Stimulated activated CD4-positive, alpha-beta T cell treated with anti-CD3 and anti-CD28 coated beads, Interleukin-1b, Interleukin-23, amount 100 ng/mL, for 1 hour (primary cell): ENCODE results near the gene SLC13A5.
"Not testable (repeated sequence)": the region's sequence is repeated elsewhere in the genome, so short reads cannot be mapped to it uniquely, and the experiment has no call there.

Experiments used
- DNase-seq, 2 donors: peaks; one replicate each; pipeline ENCODE4 v3.0.0-alpha.2; 2020; ENCODE audit warnings: low read depth in 2 of 2

Gene SLC13A5

DNA sequence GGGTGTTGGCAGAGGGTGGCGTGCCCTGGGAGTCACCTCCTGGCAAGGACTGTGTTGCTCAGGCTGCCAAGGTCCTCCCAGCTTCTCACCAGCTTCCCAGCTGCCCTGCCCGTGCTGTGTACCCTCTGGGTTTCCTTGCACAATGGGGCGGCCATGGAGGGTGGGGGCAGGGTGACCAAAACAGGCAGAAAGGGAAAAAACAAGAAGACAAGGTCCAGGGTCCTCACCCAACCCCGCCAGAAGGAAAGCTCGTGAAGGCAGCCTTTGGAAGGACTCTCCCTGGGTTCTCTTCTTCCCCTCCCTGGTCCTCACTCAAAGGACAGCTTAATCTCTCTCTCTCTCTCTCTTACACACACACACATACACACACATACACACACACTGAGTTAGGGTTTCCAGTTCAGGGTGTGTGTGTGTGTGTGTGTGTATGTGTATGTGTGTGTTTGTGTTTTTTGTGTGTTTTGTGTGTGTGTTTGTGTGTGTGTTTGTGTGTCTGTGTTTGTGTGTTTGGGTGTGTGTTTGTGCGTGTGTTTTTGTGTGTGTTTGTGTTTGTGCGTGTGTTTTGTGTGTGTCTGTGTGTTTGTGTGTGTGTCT, 2.0 kb downstream of the SLC13A5 start:
- no peak for DNase-seq

DNA sequence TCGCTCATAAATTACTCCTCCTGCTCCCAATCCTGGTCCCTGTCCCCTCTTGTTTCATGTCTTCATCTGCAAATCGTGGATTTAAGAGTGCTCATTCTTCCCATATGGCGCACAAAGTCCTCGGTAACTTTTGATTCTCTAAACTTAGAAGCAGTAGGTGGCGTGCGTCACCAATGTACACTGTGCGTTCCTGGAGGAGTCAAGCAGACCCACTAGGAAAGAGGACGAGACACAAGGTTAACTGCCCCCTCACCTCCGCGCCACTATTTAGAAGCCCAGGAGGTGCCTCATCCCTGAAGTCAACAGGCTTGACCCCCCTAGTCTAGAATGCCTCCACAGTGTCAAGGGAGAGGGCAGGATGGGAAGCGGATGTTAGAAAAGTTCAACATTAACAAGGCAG, 2.9 kb downstream of the SLC13A5 start:
- DNase-seq: no peak

DNA sequence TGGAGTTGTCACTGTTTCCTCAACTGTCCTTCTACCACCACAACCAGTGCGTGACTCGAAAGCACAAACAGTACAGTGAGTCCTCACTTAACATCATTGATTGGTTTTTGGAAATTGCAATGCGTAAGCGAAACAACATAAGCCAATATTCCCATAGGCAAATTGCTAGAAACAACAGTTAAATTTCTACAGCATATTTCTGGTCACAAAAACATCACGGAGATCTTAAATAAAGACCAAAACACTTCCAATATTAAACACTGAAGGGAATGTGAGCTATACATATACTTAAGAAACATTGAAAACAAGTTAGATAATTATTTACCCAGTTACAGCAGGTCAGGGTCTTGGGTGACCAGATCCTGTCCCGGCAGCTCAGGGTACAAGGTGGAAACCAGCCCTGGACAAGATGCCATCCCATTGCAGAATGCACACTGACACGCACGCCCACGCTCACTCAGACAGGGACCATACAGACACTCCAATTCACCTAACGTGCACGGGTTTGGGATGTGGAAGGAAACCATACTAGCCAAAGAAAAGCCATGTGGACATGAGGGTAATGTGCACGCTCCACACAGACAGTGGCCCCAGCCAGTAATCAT, 4.7 kb downstream of the SLC13A5 start:
- no peak for DNase-seq

DNA sequence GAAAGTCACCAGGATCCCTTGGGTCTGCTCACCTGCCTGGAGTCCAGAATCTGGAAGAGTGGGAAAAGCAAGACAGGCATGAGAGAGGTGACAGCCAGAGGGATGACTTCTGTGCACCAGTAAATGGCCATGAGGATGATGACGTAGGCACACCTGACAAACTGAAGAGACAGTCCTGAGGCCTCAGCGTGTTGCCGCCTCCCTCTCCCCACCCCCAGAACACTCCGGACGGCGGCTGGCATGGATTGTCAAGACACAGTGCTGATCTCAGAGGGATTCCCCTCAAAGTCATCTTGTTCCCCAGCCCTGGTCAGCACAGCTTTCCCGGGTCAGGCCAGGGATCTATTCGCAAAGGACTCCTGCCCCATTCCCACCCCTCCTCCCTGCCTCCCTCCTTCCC, 6.2 kb downstream of the SLC13A5 start:
- no peak for DNase-seq

DNA sequence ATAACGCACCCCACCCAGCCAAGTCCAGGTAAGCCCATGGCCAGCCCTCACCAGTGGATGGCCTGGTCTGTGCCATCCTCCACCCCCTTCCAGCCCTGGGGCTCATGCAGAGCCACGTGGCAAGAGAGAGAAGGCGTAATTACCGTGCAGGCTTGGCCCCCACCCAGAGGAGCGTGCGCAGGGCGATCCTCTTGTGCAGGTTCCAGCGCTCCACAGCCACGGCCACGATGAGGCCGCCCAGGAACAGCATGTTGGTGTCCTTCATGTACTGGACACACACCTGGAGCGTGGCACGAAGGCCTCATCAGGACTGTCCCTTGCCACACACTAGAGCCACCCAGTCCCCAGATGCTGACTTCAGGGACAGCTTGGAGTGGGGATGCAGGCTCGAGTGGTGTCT, 6.7 kb downstream of the SLC13A5 start:
- DNase-seq: no peak

DNA sequence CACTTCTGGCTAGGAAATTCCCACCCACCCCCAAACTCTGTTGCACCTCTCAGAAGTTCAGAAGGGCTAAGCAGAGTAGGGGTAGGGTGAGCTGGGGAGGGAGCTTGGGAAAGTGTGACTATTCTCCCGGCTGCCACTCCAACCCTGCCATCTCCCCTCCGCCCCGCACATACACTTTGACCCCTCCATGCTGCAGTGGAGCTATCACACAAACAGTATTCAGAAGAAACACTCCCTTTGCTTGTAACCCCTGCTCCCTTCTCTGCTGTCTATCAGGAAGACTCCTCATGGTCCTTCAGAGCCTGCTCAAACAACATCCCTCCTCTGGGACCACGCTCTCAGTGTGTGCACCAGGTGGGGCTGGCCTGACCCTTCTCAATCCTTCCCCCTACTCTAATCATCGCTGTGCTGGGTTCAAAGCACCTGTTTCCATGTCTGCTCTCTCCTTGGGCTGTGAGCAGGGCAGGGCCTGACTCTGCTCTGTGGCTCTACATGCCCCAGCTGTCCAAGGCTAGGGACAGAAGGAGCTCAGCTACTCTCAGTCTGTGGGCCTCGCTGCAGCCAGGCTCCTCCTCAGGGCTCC, 8.6 kb downstream of the SLC13A5 start:
- DNase-seq: no peak

DNA sequence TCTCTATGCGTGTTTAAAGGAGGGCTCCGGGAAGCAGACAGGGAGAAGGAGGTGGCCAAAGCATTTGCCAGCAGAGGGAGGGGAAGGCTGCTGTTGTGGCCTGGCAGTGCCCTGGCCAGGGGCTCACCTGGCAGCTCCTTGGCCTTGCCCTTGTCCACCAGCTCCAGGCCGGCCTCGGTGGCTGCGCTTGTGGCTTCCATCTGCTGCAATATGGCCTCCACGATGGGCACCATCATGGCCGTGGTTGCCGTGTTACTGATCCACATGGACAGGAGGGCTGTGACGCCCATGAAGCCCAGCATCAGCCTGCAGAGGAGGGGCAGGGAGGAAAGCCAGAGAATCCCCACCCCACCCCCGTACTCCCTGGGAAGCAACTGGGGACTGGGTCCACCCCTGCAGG, 9.4 kb downstream of the SLC13A5 start:
- DNase-seq: no peak

DNA sequence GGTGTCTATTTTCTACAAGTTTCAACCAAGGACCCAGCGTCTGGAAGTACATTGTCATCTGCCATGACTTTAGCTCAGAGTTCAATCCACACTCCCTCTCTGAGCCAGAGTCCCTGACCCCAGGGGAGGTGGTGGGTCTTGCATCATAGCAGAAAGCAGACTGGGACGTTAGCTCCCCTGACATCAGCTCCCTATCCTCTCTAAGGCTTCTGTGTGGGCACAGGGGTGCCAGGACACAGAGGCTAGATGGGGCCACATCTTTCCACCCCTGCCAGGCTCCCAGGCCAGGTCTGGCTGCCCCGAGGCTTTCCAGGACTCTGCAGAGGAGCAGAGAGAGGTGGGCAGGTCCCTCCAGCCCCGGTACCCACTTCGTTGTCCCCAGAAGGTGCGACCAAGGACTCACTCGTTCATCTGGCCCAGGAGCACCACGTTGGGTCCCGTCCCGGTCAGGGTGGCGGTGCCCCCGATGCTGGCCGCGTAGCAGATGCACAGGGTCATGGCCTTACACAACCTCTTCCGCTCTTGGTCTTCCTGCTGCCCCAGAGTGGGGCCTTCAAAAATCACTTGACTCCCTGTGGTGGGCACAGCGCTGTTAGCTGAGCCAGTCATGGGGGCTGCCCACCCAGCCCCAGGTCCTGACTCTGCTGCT, 10.5 kb downstream of the SLC13A5 start:
- no peak for DNase-seq

DNA sequence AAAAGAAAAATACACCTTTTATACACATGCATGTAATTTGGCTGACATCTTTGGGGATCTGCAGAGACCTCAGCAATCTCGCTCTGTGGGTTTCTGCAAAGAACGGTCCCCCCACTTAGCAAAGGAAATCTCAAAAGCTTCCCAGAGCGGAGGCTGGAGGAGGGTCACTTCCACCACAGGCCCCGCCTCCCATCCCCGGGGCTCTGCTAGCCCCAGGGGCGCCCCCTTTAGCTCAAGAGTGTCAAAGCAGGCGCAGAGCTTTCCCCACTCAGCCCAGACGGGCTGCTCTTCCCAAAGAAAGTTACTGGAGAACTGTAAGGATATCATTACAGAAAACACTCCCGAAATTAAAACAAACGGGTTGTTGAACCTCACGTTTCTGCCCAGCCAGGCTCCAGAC, 11.4 kb downstream of the SLC13A5 start:
- no peak for DNase-seq

DNA sequence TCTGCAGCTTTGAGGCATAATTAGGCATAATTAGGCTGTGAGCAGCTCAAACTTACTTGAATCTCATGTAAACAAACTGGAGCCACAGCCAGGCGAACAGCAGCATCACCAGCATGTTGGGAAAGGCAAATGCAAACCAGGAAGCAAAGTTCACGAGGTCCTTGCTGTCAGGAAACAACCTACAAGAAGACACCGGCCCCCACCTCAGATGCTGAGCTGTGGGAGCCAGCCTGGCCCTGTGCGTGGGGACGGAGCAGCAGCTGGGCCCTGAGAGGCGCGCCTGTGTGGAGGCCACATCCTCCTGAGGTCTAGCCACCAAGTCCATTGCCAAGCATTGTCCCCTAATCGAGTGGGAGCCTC, 12.2 kb downstream of the SLC13A5 start:
- no peak for DNase-seq

DNA sequence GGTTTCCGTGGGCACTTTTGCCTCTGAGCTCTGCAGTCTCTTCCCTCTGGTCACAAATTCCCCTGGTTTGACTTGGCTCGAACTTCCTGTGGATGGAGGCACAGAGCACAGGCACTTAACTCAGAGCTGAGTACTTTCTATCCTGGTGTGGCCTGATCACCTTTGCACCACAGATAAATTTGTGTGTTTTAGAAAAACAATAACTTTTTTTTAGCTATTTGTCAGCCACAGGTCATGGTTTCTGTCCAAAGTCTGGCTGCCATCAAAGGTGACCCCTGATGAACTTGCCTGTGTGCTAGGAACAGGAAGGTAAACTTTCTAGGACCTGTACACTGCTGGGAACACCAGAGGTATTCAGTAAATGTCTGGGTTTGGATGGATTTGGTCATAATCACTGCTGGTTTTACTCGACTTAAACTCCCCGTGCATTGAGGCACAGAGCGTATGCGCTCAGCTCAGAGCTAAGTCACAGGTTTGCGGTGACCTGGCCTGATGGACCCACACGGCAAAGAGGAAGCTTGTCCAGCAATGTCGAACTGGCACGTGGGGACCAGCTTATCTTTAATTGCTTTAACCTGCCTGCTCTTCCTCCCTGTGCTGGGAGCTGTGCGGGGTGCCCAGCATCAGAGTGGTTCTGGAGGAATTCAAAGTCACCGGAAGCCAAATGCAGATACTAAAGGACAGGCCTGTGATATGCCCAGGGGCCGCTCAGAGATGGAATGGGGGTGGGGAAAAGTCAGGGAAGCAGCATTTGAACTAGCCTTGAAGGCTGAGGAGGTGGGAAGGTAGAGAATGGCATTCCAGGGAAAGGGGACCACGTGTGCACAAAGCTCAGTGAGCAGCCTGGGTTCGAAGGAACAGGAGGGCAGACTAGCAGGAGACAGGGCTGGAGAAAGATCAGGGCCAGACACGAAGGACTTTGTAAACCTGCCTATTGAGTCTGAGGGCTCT, 12.9 kb downstream of the SLC13A5 start:
- DNase-seq: no peak

DNA sequence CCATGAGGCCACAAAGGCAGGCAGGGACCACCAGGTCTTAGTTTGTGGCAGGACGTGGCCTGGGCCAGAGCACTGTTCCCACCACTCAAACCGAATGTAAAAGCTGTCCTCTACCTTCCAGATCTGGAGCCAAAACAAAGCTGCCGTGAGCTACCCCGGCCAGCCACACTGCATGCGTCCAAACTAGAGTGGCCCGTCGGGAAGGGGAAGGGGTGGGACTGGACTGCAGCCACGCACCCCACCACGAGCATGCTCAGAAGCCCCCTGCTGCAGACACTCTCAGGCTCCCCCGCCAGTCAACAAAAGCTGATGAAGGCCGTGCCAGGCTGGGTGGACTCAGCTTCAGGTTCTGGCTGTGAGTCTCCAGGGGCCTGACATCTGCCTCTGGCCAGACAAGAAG, 15.2 kb downstream of the SLC13A5 start:
- no peak for DNase-seq

DNA sequence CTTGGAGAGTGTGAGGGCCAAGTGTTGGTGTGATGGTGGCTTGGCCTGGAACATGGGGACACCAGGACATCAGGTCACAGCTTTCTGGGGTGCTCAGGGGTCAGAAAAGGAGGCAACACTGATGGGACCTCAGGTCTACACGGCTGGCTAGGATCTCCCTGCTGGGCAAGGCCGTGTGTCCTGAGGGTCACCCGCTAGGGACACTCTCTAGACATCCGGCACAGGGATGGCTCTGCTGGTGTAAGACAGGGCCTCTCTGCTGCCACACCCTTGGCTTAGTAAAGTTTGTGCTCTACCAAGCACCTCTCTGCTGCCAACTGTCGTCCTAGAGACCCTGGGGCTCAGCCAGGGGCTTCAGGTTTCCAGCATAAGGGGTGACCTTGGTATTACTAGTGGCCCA, 16.3 kb downstream of the SLC13A5 start:
- DNase-seq: no peak

DNA sequence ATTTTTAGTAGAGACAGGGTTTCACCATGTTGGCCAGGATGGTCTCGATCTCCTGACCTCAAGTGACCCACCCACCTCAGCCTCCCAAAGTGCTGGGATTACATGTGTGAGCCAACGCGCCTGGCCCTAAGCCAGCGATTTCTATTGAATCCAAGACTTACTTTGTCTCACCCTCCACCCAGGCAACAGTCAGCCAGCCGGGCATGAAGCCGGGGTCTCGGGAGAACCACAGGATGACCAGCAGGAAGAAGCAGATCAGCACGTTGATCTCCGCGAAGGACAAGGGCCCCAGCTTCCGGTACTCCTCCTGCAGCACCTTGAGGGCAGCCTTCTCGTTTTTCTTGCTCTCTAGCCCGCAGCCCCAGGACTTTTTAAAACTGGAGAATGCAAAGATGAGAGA, 17.6 kb downstream of the SLC13A5 start:
- no peak for DNase-seq

DNA sequence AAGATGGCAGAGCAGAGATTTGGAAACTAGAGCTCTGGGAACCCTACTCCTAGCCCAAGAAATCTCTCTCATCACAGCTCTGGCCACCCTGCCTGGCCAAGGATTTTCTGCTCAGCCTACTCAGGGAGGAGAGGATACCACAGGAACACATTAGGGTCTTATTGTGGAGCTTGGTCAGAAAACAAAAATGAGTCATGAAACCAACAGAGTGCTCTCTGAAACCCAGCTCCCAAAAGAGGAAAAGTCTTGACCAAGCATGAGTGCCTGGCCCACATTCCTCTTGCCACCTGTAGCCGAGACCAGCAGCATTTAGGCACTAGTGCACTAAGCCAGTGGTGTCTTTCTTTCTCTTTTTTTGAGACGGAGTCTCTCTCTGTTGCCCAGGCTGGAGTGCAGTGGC, 18.1 kb downstream of the SLC13A5 start:
- no peak for DNase-seq

DNA sequence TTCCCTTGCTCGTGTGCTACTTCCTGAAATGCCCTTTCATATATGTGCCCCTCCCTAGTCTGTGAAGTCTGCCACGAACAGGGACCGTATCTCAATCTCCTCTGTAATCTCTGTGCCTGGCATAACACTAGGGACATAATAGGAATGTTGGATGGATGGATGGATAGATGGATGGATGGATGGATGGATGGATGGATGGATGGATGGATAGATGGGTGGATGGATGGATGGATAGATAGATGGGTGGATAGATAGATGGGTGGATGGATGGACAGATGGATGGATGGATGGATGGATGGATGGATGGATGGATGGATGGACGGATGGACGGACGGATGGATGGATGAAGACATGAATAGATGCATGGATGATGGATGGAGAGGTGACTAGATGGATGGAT, 21.2 kb downstream of the SLC13A5 start:
- not testable (repeated sequence) for DNase-seq

DNA sequence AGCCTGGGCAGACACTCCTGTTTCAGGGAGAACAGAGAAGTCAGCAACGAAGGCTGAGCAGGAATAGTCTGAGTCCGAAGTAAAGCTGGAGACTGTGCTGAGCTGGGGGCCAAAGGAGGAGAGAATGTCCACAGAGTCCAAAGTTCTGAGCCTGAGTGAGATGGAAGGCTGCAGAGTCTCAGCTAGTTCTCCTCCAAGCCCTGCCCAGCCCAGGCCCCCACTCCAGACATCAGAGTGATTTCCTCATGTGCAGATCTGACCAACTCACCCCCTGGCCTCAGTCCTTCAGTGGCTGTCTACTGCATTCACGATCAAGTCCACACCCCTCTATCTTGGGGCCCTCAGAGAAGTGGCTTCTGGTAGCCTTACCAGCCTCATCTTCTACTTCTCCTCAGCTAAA, 21.6 kb downstream of the SLC13A5 start:
- no peak for DNase-seq

DNA sequence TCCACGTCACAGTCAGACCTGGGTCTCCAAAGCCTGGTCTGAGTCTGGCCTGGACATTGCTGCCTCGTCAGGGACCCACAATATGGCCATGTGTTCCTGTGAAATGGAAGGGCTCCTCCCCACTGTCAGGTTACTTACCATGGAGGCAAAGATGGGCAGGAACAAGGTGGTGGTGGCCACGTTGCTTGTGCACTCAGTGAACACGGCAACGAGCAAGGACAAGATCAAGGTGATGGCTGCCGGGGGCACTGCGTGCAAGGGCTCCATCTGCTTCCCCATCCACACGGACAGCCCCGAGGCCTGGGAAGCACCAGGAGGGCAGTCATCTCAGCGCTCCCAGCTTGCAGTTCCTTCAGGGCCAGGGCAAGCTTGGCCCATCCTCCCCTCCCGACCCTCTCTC, 22.5 kb downstream of the SLC13A5 start:
- no peak for DNase-seq

DNA sequence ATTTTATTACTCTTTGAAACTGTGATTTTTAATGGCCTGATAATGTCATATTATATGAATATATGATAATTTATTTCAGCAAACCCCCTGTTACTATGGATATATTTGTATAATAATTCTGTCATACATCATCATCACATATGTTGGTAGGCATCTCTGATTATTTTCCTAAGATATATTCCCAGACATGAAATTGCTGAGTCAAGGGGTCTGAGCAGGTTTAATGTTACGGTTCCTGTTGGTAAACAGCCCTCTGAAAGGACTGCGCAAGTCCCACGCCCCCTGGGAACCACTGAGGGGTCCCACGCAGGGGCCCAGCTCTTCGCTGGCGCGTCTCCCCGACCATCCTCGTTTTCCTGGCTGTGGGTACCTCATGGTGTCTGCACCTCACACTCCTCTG, 24.2 kb downstream of the SLC13A5 start:
- DNase-seq: no peak

DNA sequence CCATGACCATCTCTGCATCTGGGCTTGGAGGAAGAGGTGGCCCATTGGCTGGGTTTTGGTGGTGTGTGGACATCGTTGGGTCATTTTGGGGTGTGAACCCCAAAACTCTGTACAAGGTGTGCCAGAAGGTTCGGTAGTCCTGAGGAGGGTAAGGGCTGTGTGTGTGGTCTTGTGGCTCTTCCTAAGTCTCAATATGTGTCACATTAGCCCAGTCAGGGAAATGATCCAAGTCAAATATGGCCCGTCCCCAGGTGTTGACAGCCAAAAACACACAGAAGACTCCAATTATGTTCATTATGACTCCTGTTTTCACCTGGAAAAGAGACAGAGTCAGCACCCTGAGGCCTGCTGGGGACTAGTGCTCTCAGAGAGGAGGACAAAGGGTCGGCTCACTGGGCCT, 27.1 kb downstream of the SLC13A5 start:
- no peak for DNase-seq

DNA sequence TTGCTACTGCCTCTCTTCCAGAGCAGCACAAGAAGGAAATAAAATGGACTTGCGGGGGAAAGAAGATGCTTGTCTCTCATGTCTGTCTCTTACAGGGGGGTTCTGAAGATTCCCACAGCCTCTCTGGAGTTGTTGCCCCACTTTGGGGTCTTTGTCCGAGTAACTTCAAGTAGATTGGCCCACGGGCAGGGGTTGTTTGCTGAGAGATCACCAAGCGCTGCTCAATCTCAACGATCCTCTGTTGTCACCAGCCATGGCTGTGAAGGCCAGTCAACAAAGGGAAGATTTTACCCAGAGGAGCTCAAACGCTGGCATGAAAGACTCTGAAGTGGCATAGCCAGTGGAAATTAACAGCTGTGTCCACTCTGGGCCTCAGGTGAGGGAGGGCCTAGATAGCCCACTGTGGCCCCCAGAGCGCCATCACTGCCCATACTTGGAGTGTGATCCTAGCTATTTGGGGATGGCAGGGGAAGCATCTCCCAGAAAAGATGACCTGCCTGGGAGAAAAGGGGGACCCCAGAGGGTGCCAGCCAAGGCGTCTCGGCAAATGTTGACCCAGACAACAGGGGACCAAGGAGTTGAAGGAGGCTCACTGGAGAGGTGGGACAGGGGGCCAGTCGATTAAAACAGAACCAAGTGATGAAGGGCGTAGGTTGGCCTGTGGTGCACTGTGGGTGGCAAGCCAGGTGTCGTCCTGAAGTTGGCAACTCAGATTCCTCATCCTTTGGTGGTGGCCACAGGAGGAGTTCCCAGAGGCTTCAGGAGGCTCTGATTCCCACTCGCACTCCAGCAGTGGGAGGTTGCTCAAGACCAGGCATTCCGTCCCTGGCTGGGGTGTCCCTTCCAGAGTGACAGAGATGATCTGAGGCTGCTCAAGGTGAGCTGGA, 28.0 kb downstream of the SLC13A5 start:
- no peak for DNase-seq
